Naive thymus-derived CD4-positive, alpha-beta T cell (primary cell): ENCODE measurements around the gene ACE. TPM values are rescaled to one million over a fixed set of nuclear protein-coding genes. Genes with fewer than 3 reads are reported as not detected.
A peak's percentile ranks its signal among the peaks of the same experiment; 100 is the strongest.

Source experiments
- ATAC-seq: fragments of 150-1000 bp; cut with Tn5 transposase; 2 replicates; pipeline ENCODE4 v1.10.0; 2021; ENCODE audit warnings: mild to moderate bottlenecking, moderate library complexity
- CTCF ChIA-PET: fragments of 350-600 bp; sonication (Branson Sonifier 250); formaldehyde crosslinking; loops from one replicate; lab custom pipeline; 2021; ENCODE audit warnings: antibody characterized with exemption; lab: Charles Lee
- POLR2A ChIA-PET: fragments of 350-600 bp; sonication (Branson Sonifier 250); formaldehyde crosslinking; loops from one replicate; lab custom pipeline; 2021; ENCODE audit warnings: antibody characterized with exemption, inconsistent platforms; lab: Charles Lee
- DNase-seq, 9 donors: peaks; one replicate each; pipeline versions ENCODE4 v3.0.0 to v3.0.0-alpha.2; 2020 to 2022; ENCODE audit warnings: mixed read lengths in 1 of 9
- H3K27ac ChIP-seq: one replicate; pipeline ENCODE4 v1.7.0; 2013; ENCODE audit warnings: mild to moderate bottlenecking, low read depth, low read length, moderate library complexity
- H3K27me3 ChIP-seq, 2 donors: one replicate each; pipeline ENCODE4 v1.7.0; 2013; ENCODE audit warnings: low read length in 2 of 2, mild to moderate bottlenecking in 2 of 2, moderate library complexity in 2 of 2; ENCODE audit not compliant: control insufficient read depth in 2 of 2, insufficient read depth in 2 of 2
- H3K36me3 ChIP-seq, 3 experiments: 1 replicate in 2 of 3; 2 replicates in 1 of 3; pipeline ENCODE4 v1.7.0; 2013; ENCODE audit warnings: low read length in 3 of 3, mild to moderate bottlenecking in 3 of 3, moderate library complexity in 1 of 3; ENCODE audit not compliant: insufficient read depth in 3 of 3, control insufficient read depth in 2 of 3
- H3K4me1 ChIP-seq, 2 donors: one replicate each; pipeline ENCODE4 v1.7.0; 2013; ENCODE audit warnings: low read length in 2 of 2, mild to moderate bottlenecking in 2 of 2, moderate library complexity in 1 of 2; ENCODE audit not compliant: control insufficient read depth in 2 of 2, insufficient read depth in 2 of 2
- H3K4me3 ChIP-seq: 2 replicates; pipeline ENCODE4 v1.7.0; 2013; ENCODE audit warnings: mild to moderate bottlenecking, low read length
- H3K9me3 ChIP-seq, 3 experiments: 1 replicate in 2 of 3; 2 replicates in 1 of 3; pipeline ENCODE4 v1.7.0; 2013; ENCODE audit warnings: low read length in 3 of 3; ENCODE audit not compliant: control insufficient read depth in 2 of 3
- H3K27ac Mint-ChIP-seq, 9 donors: one replicate each; pipeline ENCODE4 v1.8.0; 2020 to 2022; ENCODE audit warnings: mixed read lengths in 9 of 9, mild to moderate bottlenecking in 8 of 9, moderate library complexity in 5 of 9, inconsistent platforms in 2 of 9
- H3K27me3 Mint-ChIP-seq, 5 donors: one replicate each; pipeline ENCODE4 v1.8.0; 2021 to 2022; ENCODE audit warnings: mixed read lengths in 5 of 5, mild to moderate bottlenecking in 1 of 5
- H3K36me3 Mint-ChIP-seq, 5 donors: one replicate each; pipeline ENCODE4 v1.8.0; 2020 to 2022; ENCODE audit warnings: mixed read lengths in 5 of 5, mild to moderate bottlenecking in 3 of 5, inconsistent platforms in 1 of 5
- H3K4me1 Mint-ChIP-seq, 7 donors: one replicate each; pipeline ENCODE4 v1.8.0; 2020 to 2022; ENCODE audit warnings: mixed read lengths in 7 of 7, mild to moderate bottlenecking in 3 of 7, inconsistent platforms in 1 of 7
- H3K4me3 Mint-ChIP-seq, 10 donors: one replicate each; pipeline ENCODE4 v1.8.0; 2020 to 2022; ENCODE audit warnings: mild to moderate bottlenecking in 10 of 10, mixed read lengths in 10 of 10, moderate library complexity in 6 of 10, inconsistent platforms in 2 of 10
- H3K9me3 Mint-ChIP-seq, 11 donors: one replicate each; pipeline ENCODE4 v1.8.0; 2020 to 2022; ENCODE audit warnings: mixed read lengths in 11 of 11, mild to moderate bottlenecking in 4 of 11, inconsistent platforms in 1 of 11, moderate library complexity in 1 of 11
- intact Hi-C, 2 donors: fragments of 100-400 bp; cut with micrococcal nuclease; formaldehyde crosslinking; loops; one replicate each; pipeline ENCODE4 v1.15.1; 2023
- polyA plus RNA-seq, 2 donors: library from polyadenylated mRNA; unstranded; fragments of 300-500 nt; fragmentation: Illumina TruSeq; gene quantifications; one replicate each; pipeline ENCODE4 v1.2.3, GENCODE V29; 2021
- total RNA-seq, 6 experiments: library from RNA in 5 of 6; stranded (reverse) in 5 of 6; gene quantifications; 1 replicate in 5 of 6; 2 replicates in 1 of 6; pipeline ENCODE4 v1.2.3 and lab custom pipeline; 2021 to 2026

ACE gene
- total and polyA plus RNA-seq, 7 experiments from 2014 or later: 0.73 to 14.4 (median 2.3) TPM; not detected in 2

DNA sequence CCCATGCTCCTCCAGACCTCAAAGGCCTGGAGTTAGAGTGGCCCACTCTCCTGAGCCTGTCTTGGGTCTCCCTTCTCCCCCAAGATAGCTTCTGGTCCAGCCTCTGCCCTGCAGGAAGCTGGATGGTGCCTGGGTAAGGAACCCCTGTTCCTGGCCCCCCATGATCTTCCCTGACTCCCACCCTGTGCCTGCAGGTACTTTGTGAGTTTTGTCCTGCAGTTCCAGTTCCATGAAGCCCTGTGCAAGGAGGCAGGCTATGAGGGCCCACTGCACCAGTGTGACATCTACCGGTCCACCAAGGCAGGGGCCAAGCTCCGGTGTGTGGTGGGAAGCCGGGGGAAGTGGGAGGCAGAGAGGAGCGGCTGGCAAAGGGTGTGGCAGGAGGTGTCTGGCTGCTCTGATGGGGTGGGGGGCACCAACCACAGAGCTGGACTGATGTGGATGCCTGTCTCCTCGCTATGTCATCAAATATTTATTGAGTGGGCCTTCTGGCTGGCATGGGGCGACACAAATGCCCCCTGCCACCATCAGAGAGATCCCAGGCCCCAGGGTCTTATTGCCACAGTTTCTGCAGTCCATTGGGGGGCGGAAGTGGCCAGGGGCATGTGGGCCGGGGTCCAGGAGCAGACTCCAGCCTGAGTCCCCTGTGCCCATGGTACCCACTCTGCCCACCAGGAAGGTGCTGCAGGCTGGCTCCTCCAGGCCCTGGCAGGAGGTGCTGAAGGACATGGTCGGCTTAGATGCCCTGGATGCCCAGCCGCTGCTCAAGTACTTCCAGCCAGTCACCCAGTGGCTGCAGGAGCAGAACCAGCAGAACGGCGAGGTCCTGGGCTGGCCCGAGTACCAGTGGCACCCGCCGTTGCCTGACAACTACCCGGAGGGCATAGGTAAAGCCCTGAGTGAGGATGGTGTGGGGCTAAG is 7.1 kb downstream of the ACE start:
- no peak overlapping the region for H3K27ac Mint-ChIP-seq

DNA sequence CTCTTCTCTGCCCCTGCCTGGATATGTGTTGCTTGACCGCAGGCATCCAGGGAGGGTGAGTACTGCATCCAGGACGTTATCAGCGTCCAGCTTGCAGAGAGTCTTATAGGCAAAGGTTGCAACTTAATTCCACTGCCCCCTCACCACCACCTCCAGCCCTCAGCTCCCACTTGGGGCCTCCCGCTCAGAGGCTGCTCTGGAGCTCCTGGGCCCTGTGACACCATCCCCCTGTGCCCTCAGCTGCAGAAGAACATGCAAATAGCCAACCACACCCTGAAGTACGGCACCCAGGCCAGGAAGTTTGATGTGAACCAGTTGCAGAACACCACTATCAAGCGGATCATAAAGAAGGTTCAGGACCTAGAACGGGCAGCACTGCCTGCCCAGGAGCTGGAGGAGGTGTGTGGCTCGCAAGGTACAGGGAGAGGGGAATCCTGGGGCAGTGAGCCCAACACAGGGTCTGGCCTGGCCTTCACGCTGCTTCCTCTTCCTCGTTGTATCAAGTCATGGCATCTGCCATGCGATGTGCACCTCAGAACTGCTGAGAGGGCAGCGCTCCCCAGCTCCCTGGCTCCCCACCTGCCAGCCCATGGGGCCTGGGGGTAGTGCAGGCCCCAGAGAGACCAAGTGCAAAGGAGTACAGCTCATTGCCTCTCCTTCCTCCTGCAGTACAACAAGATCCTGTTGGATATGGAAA is 9.6 kb downstream of the ACE start:
- Mint-ChIP-seq H3K36me3 (no peaks in the 10 kb centered on the region), H3K4me1 (peaks cover 0 to 3% (median 0%) of the 10 kb centered on the region in 7 donors), H3K27me3 (no peaks in the 10 kb centered on the region), H3K9me3 (peaks cover 0 to 2% (median 0%) of the 10 kb centered on the region in 11 donors), H3K27ac (no peak overlapping the region), H3K4me3 (no peak overlapping the region)
- DNase-seq: no peak
- Histone ChIP-seq H3K27ac (no peak overlapping the region), H3K36me3 (no peaks in the 10 kb centered on the region), H3K4me1 (no peaks in the 10 kb centered on the region), H3K4me3 (no peak overlapping the region), H3K9me3 (no peaks in the 10 kb centered on the region), H3K27me3 (no peaks in the 10 kb centered on the region)
- POLR2A ChIA-PET: no interaction called here
- ATAC-seq: no peak
- CTCF ChIA-PET: no interaction called here
- intact Hi-C loops: no loop called here

More for the DNA sequence above, 7.1 kb downstream of the ACE start:
- POLR2A ChIA-PET: no interaction called here
- intact Hi-C loops: no loop called here
- Histone ChIP-seq H3K4me3 (no peak overlapping the region), H3K4me1 (peaks cover 0 to 4% of the 10 kb centered on the region in 2 donors), H3K9me3 (no peaks in the 10 kb centered on the region), H3K27me3 (no peaks in the 10 kb centered on the region), H3K36me3 (no peaks in the 10 kb centered on the region), H3K27ac (no peak overlapping the region)
- no peak overlapping the region for H3K4me3 Mint-ChIP-seq
- no peaks in the 10 kb centered on the region for H3K36me3 Mint-ChIP-seq
- peaks cover 0 to 4% (median 2%) of the 10 kb centered on the region in 7 donors for H3K4me1 Mint-ChIP-seq
- DNase-seq (no peak), ATAC-seq (no peak)
- CTCF ChIA-PET: no interaction called here
- no peaks in the 10 kb centered on the region for H3K9me3 Mint-ChIP-seq
- H3K27me3 Mint-ChIP-seq: peaks cover 2 to 19% (median 5%) of the 10 kb centered on the region in 5 donors

DNA sequence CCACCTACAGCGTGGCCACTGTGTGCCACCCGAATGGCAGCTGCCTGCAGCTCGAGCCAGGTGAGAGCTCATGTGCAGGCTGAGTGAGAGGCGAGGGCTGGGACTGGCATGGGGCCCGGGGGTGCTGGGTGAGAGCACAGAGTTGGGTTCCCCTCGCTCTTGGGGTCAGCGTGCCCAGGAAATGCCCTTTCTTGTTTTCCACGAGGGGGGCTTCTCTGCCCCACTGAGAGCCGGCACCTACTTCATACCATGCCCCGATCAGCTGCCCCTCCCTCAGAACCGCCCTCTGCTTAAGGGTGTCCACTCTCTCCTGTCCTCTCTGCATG is 10.1 kb downstream of the ACE start:
- Histone ChIP-seq H3K36me3 (no peaks in the 10 kb centered on the region), H3K9me3 (no peaks in the 10 kb centered on the region), H3K4me1 (no peaks in the 10 kb centered on the region), H3K4me3 (no peak overlapping the region), H3K27ac (no peak overlapping the region), H3K27me3 (no peaks in the 10 kb centered on the region)
- CTCF ChIA-PET: no interaction called here
- POLR2A ChIA-PET: no interaction called here
- H3K36me3 Mint-ChIP-seq: no peaks in the 10 kb centered on the region
- DNase-seq: no peak
- ATAC-seq: no peak
- intact Hi-C loops: no loop called here
- H3K27me3 Mint-ChIP-seq: no peaks in the 10 kb centered on the region
- H3K4me1 Mint-ChIP-seq: peaks cover 0 to 3% (median 0%) of the 10 kb centered on the region in 7 donors
- H3K9me3 Mint-ChIP-seq: peaks cover 0 to 2% (median 0%) of the 10 kb centered on the region in 11 donors
- no peak overlapping the region for H3K27ac Mint-ChIP-seq
- H3K4me3 Mint-ChIP-seq: no peak overlapping the region

- Mint-ChIP-seq H3K36me3 (no peaks in the 10 kb centered on the region), H3K9me3 (peaks cover 0 to 2% (median 0%) of the 10 kb centered on the region in 11 donors), H3K4me3 (no peak overlapping the region), H3K27me3 (no peaks in the 10 kb centered on the region), H3K27ac (no peak overlapping the region), H3K4me1 (peaks cover 0 to 3% (median 0%) of the 10 kb centered on the region in 7 donors)
- Histone ChIP-seq H3K36me3 (no peaks in the 10 kb centered on the region), H3K27me3 (no peaks in the 10 kb centered on the region), H3K4me1 (no peaks in the 10 kb centered on the region), H3K27ac (no peak overlapping the region), H3K4me3 (no peak overlapping the region), H3K9me3 (no peaks in the 10 kb centered on the region)
- no peak for ATAC-seq
- ChIA-PET CTCF (interaction anchor here (1.1 kb wide), 1 partner anchor 63 kb away, joined by 3 read pairs; no protein-coding TSS in a partner anchor), POLR2A (no interaction called here)
- DNase-seq: no peak
- intact Hi-C loops: no loop called here
Measured at GRCh38 chr17:63488851-63489250, 12.0 kb downstream of the ACE start.

GRCh38 chr17:63489291-63489690 is 12.4 kb downstream of the ACE start:
- POLR2A ChIA-PET: no interaction called here
- Histone ChIP-seq H3K9me3 (no peaks in the 10 kb centered on the region), H3K27ac (no peak overlapping the region), H3K4me3 (no peak overlapping the region), H3K36me3 (no peaks in the 10 kb centered on the region), H3K27me3 (no peaks in the 10 kb centered on the region), H3K4me1 (no peaks in the 10 kb centered on the region)
- DNase-seq: no peak
- peaks cover 0 to 3% (median 0%) of the 10 kb centered on the region in 7 donors for H3K4me1 Mint-ChIP-seq
- no peak for ATAC-seq
- peak overlapping the region in 1 of 9 donors; percentile 68 for H3K27ac Mint-ChIP-seq
- H3K9me3 Mint-ChIP-seq: peaks cover 0 to 2% (median 0%) of the 10 kb centered on the region in 11 donors
- CTCF ChIA-PET: no interaction called here
- no peak overlapping the region for H3K4me3 Mint-ChIP-seq
- H3K27me3 Mint-ChIP-seq: no peaks in the 10 kb centered on the region
- intact Hi-C loops: no loop called here
- H3K36me3 Mint-ChIP-seq: no peaks in the 10 kb centered on the region

DNA sequence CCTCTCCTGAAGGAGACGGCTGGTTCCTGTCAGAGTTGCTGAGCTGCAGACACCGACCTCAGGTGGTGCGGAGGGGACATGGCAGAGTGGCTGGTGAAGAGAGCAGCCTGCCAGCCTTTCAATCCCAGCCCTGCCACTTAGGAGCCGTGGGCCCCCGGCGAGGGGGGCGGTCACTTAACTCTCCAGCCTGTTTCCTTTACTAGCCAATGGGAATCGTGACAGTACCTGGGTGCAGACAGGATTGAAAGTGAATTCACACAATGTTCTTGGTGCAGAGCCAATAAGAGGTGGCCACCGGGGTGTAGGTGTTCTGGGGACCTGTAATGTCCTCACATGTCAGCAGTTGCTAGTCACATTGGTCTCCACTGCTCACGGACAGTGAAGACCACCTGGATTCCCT is 13.5 kb downstream of the ACE start:
- H3K36me3 Mint-ChIP-seq: no peaks in the 10 kb centered on the region
- POLR2A ChIA-PET: no interaction called here
- DNase-seq: no peak
- peaks cover 0 to 3% (median 0%) of the 10 kb centered on the region in 7 donors for H3K4me1 Mint-ChIP-seq
- H3K27ac ChIP-seq: no peak overlapping the region
- H3K4me3 Mint-ChIP-seq: no peak overlapping the region
- no peak for ATAC-seq
- intact Hi-C loops: no loop called here
- H3K27me3 Mint-ChIP-seq: no peaks in the 10 kb centered on the region
- H3K9me3 Mint-ChIP-seq: peaks cover 0 to 2% (median 0%) of the 10 kb centered on the region in 11 donors
- no peaks in the 10 kb centered on the region for H3K4me1 ChIP-seq
- no peaks in the 10 kb centered on the region for H3K36me3 ChIP-seq
- no peaks in the 10 kb centered on the region for H3K27me3 ChIP-seq
- H3K9me3 ChIP-seq: no peaks in the 10 kb centered on the region
- CTCF ChIA-PET: interaction anchor here (0.6 kb wide), 1 partner anchor 9 kb away, joined by 3 read pairs; no protein-coding TSS in a partner anchor
- no peak overlapping the region for H3K27ac Mint-ChIP-seq
- no peak overlapping the region for H3K4me3 ChIP-seq
